Chondrocyte (in vitro differentiated cells): ENCODE results near the gene TNFSF11. TPM values are rescaled to one million over a fixed set of nuclear protein-coding genes. Genes with fewer than 3 reads are reported as not detected.

Experiments
- DNase-seq: peaks from one replicate; pipeline ENCODE4 v3.0.0; 2021; ENCODE audit warnings: mixed read lengths, low spot score
- H3K27ac Mint-ChIP-seq: one replicate; pipeline ENCODE4 v1.8.0; 2021; ENCODE audit warnings: mild to moderate bottlenecking, moderate library complexity, mixed read lengths; ENCODE audit not compliant: unreplicated experiment
- H3K27me3 Mint-ChIP-seq: 2 replicates; pipeline ENCODE4 v1.8.0; 2021; ENCODE audit warnings: low read depth, mixed read lengths
- H3K36me3 Mint-ChIP-seq: 2 replicates; pipeline ENCODE4 v1.8.0; 2021; ENCODE audit warnings: low read depth, mixed read lengths
- H3K4me1 Mint-ChIP-seq: 2 replicates; pipeline ENCODE4 v1.8.0; 2021; ENCODE audit warnings: low read depth, mild to moderate bottlenecking, mixed read lengths
- H3K4me3 Mint-ChIP-seq: one replicate; pipeline ENCODE4 v1.8.0; 2021; ENCODE audit warnings: mild to moderate bottlenecking, moderate library complexity, mixed read lengths; ENCODE audit not compliant: unreplicated experiment
- H3K9me3 Mint-ChIP-seq: 2 replicates; pipeline ENCODE4 v1.8.0; 2021; ENCODE audit warnings: low read depth, mixed read lengths
- CTCF ChIP-seq: fragments of 200-600 bp; sonication (generic); IDR thresholded peaks from 2 replicates; pipeline ENCODE4 v1.5.0; 2021; ENCODE audit warnings: antibody characterized with exemption, mild to moderate bottlenecking, moderate library complexity
- total RNA-seq: library from RNA; stranded (reverse); gene quantifications from 3 replicates; pipeline ENCODE4 v1.2.1, GENCODE V29; 2021

The TNFSF11 gene
- total RNA-seq, 1 donor from 2014 or later: 0.37 TPM

GRCh38 chr13:42649141-42649540 is 75.2 kb downstream of the TNFSF11 start:
- TF ChIP-seq CTCF: no peak
- H3K36me3 Mint-ChIP-seq: no peaks in the 10 kb centered on the region
- no peaks in the 10 kb centered on the region for H3K4me1 Mint-ChIP-seq
- DNase-seq: no peak
- H3K4me3 Mint-ChIP-seq: no peak overlapping the region
- no peak overlapping the region for H3K27ac Mint-ChIP-seq
- H3K27me3 Mint-ChIP-seq: peaks cover 37% of the 10 kb centered on the region
- no peaks in the 10 kb centered on the region for H3K9me3 Mint-ChIP-seq

- no peak for DNase-seq
- no peaks in the 10 kb centered on the region for H3K9me3 Mint-ChIP-seq
- H3K36me3 Mint-ChIP-seq: no peaks in the 10 kb centered on the region
- H3K4me1 Mint-ChIP-seq: no peaks in the 10 kb centered on the region
- H3K27me3 Mint-ChIP-seq: peaks cover 37% of the 10 kb centered on the region
- no peak overlapping the region for H3K27ac Mint-ChIP-seq
- H3K4me3 Mint-ChIP-seq: no peak overlapping the region
- TF ChIP-seq CTCF: no peak
Observed at GRCh38 chr13:42649831-42650230, 75.9 kb downstream of the TNFSF11 start.

GRCh38 chr13:42650506-42650905 is 76.6 kb downstream of the TNFSF11 start:
- no peak for DNase-seq
- H3K27ac Mint-ChIP-seq: no peak overlapping the region
- H3K4me3 Mint-ChIP-seq: no peak overlapping the region
- peaks cover 44% of the 10 kb centered on the region for H3K27me3 Mint-ChIP-seq
- H3K36me3 Mint-ChIP-seq: no peaks in the 10 kb centered on the region
- H3K4me1 Mint-ChIP-seq: no peaks in the 10 kb centered on the region
- TF ChIP-seq CTCF: no peak
- no peaks in the 10 kb centered on the region for H3K9me3 Mint-ChIP-seq

GRCh38 chr13:42651936-42652641 is 78.1 kb downstream of the TNFSF11 start:
- H3K27me3 Mint-ChIP-seq: peaks cover 58% of the 10 kb centered on the region
- no peaks in the 10 kb centered on the region for H3K4me1 Mint-ChIP-seq
- TF ChIP-seq CTCF: no peak
- H3K4me3 Mint-ChIP-seq: no peak overlapping the region
- no peaks in the 10 kb centered on the region for H3K9me3 Mint-ChIP-seq
- no peak overlapping the region for H3K27ac Mint-ChIP-seq
- no peaks in the 10 kb centered on the region for H3K36me3 Mint-ChIP-seq
- DNase-seq: no peak

GRCh38 chr13:42652642-42653415 is 78.9 kb downstream of the TNFSF11 start:
- no peak overlapping the region for H3K4me3 Mint-ChIP-seq
- H3K27me3 Mint-ChIP-seq: peaks cover 64% of the 10 kb centered on the region
- no peak for TF ChIP-seq CTCF
- H3K4me1 Mint-ChIP-seq: no peaks in the 10 kb centered on the region
- no peak overlapping the region for H3K27ac Mint-ChIP-seq
- H3K36me3 Mint-ChIP-seq: no peaks in the 10 kb centered on the region
- no peak for DNase-seq
- no peaks in the 10 kb centered on the region for H3K9me3 Mint-ChIP-seq
